Astrocyte (in vitro differentiated cells and primary cell): Measurements from ENCODE around the gene PASK.
"Not testable (repeated sequence)": the region's sequence is repeated elsewhere in the genome, so short reads cannot be mapped to it uniquely, and the experiment has no call there.

Experiments
- EZH2 ChIP-seq: IDR thresholded peaks from 2 replicates; pipeline ENCODE4 v1.6.1; 2012; ENCODE audit warnings: mild to moderate bottlenecking, low read length, inconsistent platforms; ENCODE audit not compliant: insufficient read depth
- TF ChIP-seq, protein P1 (sequence below): IDR thresholded peaks from 2 replicates; pipeline ENCODE4 v1.5.1; 2011; ENCODE audit warnings: low read depth, mild to moderate bottlenecking, inconsistent platforms, low read length, moderate library complexity; ENCODE audit not compliant: insufficient read depth

DNA sequence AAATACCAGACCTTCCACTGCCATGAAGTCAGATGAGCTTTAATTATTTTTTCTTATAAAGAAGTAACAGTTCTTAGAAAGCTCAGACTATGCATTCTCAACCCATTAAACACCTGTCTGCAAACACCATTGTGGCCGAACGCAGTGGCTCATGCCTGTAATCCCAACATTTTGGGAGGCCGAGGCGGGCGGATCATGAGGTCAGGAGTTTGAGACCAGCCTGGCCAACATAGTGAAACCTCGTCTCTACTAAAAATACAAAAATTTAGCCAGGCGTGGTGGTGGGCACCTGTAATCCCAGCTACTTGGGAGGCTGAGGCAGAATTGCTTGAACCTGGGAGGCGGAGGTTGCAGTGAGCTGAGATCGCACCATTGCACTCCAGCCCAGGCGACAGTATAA lies 44.7 kb downstream of the PASK start:
- TF ChIP-seq, protein P1, sequence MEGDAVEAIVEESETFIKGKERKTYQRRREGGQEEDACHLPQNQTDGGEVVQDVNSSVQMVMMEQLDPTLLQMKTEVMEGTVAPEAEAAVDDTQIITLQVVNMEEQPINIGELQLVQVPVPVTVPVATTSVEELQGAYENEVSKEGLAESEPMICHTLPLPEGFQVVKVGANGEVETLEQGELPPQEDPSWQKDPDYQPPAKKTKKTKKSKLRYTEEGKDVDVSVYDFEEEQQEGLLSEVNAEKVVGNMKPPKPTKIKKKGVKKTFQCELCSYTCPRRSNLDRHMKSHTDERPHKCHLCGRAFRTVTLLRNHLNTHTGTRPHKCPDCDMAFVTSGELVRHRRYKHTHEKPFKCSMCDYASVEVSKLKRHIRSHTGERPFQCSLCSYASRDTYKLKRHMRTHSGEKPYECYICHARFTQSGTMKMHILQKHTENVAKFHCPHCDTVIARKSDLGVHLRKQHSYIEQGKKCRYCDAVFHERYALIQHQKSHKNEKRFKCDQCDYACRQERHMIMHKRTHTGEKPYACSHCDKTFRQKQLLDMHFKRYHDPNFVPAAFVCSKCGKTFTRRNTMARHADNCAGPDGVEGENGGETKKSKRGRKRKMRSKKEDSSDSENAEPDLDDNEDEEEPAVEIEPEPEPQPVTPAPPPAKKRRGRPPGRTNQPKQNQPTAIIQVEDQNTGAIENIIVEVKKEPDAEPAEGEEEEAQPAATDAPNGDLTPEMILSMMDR, result not testable (repeated sequence)
- not testable (repeated sequence) for TF ChIP-seq EZH2
